GM19043 (cell line): ENCODE measurements around the gene OR4K13.

ENCODE experiments used
- ATAC-seq: cut with Tn5 transposase; IDR thresholded peaks from one replicate; pipeline ENCODE4 v1.9.1; 2021; ENCODE audit warnings: low read depth; ENCODE audit not compliant: unreplicated experiment

OR4K13 gene, protein sequence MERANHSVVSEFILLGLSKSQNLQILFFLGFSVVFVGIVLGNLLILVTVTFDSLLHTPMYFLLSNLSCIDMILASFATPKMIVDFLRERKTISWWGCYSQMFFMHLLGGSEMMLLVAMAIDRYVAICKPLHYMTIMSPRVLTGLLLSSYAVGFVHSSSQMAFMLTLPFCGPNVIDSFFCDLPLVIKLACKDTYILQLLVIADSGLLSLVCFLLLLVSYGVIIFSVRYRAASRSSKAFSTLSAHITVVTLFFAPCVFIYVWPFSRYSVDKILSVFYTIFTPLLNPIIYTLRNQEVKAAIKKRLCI

DNA sequence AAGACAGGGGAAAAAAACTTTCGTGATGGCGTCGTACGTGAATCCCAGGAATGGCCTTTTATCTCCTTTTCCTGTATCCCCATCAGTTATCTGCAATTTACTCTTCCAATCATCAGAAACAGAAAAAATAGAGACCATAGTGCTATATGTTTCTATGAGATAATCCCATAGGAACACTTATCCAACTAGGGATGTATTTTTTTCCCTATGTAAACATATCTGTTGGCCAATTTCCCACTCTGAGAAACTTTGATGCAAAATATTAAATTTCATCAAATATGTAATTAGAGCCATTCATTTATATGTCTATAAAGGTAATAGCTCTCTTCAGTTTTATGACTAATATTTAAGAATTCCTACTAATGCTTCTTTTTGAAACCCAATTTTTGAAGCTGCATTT lies at the start of gene OR4K13:
OR4K13 (minus strand) TSS at position 101 of the 400 bp plus-strand sequence. CDS start 1,280 bp downstream, outside the sequence.
- ATAC-seq: no peak

DNA sequence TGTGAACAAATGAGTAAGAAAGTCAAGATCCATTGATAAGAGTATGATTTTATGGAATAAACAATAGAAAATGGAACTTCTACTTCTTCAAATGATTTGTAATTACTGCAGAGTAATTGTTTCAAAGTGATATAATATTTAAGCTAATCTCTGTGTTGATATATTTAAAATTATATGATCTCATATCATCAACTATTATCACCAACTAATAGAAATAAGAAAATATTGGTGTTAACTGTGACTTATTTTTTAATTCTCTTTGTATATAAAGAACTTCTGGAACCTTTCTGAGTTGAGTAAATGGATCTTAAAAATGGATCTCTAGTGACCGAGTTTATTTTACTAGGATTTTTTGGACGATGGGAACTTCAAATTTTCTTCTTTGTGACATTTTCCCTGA lies 23.9 kb upstream of the OR4K13 start, which contains the start of gene OR4L1:
OR4L1 (plus strand) TSS at position 301 of the 400 bp plus-strand sequence; CDS start at position 301, 0 bp downstream.
- ATAC-seq: no peak

DNA sequence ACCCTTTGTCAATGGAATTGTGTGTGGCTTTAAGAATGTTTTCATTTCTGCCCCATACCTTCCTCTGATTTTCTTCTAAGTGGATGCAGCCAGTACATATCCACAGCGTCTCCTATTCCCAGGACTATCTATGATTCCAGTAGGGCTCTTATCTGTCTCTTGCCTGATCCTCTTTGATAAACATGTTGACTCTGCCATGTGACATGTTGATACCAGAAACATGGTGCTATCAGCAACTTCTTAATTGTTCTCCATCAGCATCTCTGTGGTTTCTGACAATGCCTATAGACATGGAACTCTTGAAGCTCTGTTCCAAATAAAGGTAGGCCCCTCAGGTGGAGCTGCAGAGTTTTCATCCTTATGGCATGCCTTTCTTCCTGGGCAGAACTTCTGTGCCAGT lies 12.4 kb upstream of the OR4K13 start:
- no peak for ATAC-seq

DNA sequence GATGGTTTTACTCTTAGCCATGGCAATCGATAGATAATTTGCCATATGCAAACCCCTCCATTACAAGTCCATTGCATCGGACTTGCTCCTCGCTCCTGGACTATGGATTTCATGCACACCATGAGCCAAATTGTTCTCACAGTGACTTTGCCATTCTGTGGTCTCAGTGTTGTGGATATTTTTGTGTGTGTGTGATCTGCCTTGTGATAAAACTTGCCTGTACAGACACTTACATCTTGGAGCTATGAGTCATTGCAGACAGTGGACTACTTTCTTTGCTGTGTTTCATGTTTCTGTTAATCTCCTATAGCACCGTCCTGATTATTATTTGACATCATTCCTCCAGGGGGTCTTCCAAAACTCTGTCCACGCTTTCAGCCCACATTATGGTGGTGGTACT lies 8.4 kb upstream of the OR4K13 start:
- no peak for ATAC-seq

DNA sequence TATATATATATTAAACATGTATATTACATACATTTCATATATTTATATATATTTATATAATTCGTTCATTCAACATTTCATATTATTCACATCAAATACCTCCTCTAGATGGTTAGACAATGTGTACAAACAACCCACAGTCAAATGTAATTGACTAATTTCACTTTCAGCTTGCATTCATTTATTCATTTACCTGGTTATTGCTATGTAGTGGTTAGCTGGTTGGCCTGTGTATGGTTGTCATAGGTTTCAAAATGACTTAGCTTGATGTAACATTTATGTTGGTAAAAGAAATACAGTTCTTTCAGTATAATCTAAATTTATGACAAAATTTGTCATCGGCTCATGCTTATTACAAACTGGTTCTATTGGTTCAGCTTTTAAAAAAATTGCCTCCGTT lies 389 bp downstream of the OR4K13 start:
- no peak for ATAC-seq

DNA sequence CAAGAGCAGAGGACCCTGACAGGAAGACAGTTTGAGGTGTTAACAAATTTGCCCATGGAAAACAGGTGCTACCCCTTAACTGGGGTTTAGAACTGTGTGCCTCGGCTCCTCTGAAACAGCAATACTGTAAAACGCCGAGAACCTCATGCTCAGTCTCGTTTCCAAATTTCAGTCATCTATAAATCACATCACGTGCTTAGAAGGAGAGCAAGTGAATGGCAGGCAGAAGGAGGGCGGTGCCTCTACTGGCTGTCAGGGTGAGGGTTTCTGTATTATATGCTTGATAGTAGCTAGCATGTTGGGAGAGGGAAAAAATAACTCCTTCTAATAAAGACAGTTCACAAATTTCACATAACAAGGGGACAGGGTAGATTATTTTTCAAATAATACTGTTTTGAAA lies 4.8 kb downstream of the OR4K13 start:
- no peak for ATAC-seq

DNA sequence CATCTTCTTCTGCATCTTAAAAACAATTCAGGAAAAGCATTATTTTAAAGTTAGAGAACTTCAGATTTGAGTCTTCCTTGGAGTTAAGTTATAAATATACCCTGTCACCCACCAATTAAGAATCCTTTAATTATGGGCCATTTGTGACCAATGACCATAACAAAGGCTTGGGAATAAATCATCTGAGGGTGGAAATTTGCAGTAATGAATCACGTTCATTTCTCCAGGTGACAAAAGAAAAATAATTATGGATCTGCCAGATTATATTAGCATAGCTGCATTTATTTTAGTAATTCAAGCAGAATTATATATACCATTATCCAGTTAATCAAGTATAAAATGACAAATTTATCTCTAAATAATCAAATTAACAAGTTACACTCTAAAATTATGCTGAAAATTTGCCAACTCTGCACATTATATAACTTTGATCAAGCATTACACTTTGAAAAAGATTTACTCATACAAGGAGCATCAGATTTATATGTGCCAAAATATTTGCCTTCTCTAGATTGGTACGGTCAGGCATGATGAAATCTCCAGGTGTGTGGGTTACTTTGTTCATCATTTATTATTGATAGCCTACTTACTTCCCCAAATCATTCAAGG lies 16.5 kb downstream of the OR4K13 start, which contains the start of gene OR4K14:
OR4K14 (minus strand) TSS at position 51 of the 609 bp plus-strand sequence. CDS start 4,114 bp downstream, outside the sequence.
- ATAC-seq: no peak

DNA sequence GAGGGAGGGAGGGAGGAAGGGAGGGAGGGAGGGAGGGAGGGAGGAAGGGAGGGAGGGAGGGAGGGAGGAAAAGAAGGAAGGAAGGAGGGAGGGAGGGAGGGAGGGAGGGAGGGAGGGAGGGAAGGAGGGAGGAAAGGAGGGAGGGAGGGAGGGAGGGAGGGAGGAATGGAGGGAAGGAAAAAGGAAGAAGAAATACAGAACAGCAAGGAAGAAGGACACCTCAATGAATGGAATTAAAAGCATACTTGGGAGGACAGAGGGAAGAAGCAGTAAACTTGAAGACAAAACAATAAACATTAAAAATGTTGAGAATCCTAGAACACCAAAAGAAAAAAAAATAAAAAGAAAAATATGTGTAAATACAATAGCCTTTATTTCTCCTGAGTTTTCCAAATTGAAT lies 27.7 kb downstream of the OR4K13 start:
- no peak for ATAC-seq

DNA sequence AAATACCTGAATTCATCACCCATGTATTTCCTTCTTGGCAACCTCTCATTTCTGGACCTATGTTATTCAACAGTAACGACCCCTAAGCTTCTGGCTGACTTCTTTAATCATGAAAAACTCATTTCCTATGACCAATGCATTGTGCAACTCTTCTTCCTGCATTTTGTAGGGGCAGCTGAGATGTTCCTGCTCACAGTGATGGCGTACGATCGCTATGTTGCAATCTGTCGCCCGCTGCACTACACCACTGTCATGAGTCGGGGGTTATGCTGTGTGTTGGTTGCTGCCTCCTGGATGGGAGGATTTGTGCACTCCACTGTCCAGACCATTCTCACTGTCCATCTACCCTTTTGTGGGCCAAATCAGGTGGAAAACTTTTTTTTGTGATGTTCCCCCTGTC lies 33.5 kb downstream of the OR4K13 start:
- ATAC-seq: no peak

DNA sequence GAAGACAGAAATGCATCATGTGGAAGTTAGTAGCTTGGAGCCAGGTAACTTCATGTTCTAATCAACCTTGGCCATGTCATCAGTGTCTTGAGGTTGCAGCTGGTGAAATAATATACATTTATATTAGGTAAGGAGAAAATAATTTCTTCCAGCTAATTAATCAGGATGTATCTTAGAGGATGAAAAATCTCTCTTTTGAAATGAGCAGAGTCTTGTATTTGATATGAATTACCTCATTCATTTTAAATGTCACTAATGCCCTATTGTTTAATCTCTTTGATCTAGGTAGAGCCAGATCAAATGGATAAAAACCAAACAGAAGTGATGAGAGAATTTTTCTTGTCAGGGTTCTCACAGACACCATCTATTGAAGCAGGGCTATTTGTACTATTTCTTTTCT lies 34.0 kb downstream of the OR4K13 start, which contains the start of gene OR4Q2:
OR4Q2 (plus strand) TSS at position 301 of the 400 bp plus-strand sequence.
- ATAC-seq: no peak

DNA sequence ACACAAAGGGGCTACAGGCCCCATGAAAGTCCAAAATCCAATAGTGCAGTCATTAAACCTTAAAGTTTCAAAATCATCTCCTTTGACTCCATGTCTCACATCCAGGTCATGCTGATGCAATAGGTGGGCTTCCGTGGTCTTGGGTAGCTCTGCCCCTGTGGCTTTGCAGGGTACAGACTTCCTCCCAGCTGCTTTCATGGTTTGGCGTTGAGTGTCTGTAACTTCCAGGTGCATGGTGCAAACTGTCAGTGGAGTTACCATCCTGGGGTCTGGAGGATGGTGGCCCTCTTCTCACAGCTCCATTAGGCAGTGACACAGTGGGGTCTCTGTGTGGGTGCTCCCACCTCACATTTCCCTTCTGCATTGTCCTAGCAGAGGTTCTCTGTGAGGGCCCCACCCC lies 42.4 kb downstream of the OR4K13 start:
- ATAC-seq: no peak
